WERI-Rb-1 (cell line): ENCODE data around the gene GJA1.

Experiments
- DNase-seq: peaks from one replicate; pipeline ENCODE4 v3.0.0-alpha.2; 2020
- H3K27ac ChIP-seq: fragments of 250-450 bp; sonication (Bioruptor Pico); 2 replicates; pipeline ENCODE4 v1.5.1; 2020; ENCODE audit warnings: mild to moderate bottlenecking, moderate library complexity
- H3K27me3 ChIP-seq: fragments of 250-450 bp; sonication (Bioruptor Pico); 2 replicates; pipeline ENCODE4 v1.5.1; 2021; ENCODE audit warnings: mild to moderate bottlenecking, low read depth, moderate library complexity; ENCODE audit not compliant: insufficient read depth, severe bottlenecking
- H3K36me3 ChIP-seq: fragments of 250-450 bp; sonication (Bioruptor Pico); 2 replicates; pipeline ENCODE4 v1.5.1; 2020; ENCODE audit warnings: mild to moderate bottlenecking, moderate library complexity
- H3K4me3 ChIP-seq: 2 replicates; pipeline ENCODE4 v1.5.1; 2011; ENCODE audit warnings: low read depth, mild to moderate bottlenecking, control low read depth, low read length
- H3K9me3 ChIP-seq: fragments of 250-450 bp; sonication (Bioruptor Pico); 2 replicates; pipeline ENCODE4 v1.5.1; 2021; ENCODE audit warnings: mild to moderate bottlenecking, moderate library complexity; ENCODE audit not compliant: severe bottlenecking
- CTCF ChIP-seq: IDR thresholded peaks from 2 replicates; pipeline ENCODE4 v1.5.1; 2011; ENCODE audit warnings: low read depth, mild to moderate bottlenecking, control low read depth, inconsistent platforms, low read length

GJA1 gene

GRCh38 chr6:121485359-121485811, 49.9 kb downstream of the GJA1 start:
- Histone ChIP-seq H3K36me3 (no peaks in the 10 kb centered on the region), H3K27me3 (no peaks in the 10 kb centered on the region), H3K27ac (no peak overlapping the region), H3K9me3 (no peaks in the 10 kb centered on the region), H3K4me3 (no peak overlapping the region)
- no peak for DNase-seq
- TF ChIP-seq CTCF, result no peak

DNA sequence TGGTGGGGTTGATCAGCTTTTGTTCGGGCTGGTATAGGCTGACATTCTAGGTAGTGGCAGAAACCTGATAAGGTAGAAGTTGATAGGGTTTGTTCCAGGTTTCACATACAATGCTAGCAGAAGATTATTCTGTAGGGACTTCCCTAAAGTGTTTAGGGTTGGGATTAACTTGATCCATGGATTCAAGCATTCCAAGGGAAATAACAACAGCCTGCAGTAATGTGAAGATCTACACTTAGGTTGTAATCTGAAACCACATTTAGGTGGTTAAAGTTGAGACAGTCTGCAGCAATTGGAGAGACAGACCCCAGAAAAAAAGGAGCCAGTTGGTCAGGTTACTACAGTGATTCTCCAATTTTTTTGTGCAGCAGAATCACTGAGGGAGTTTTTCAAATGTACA, 56.1 kb downstream of the GJA1 start:
- Histone ChIP-seq H3K9me3 (no peaks in the 10 kb centered on the region), H3K36me3 (no peaks in the 10 kb centered on the region), H3K27me3 (no peaks in the 10 kb centered on the region), H3K4me3 (no peak overlapping the region), H3K27ac (no peak overlapping the region)
- no peak for TF ChIP-seq CTCF
- no peak for DNase-seq

- DNase-seq, result no peak
- no peak overlapping the region for H3K27ac ChIP-seq
- no peaks in the 10 kb centered on the region for H3K36me3 ChIP-seq
- H3K4me3 ChIP-seq, result no peak overlapping the region
- H3K9me3 ChIP-seq, result no peaks in the 10 kb centered on the region
- H3K27me3 ChIP-seq, result no peaks in the 10 kb centered on the region
- no peak for TF ChIP-seq CTCF
Observed at GRCh38 chr6:121492536-121492935, 57.1 kb downstream of the GJA1 start.

GRCh38 chr6:121497970-121498375, 62.5 kb downstream of the GJA1 start:
- Histone ChIP-seq H3K36me3 (no peaks in the 10 kb centered on the region), H3K27me3 (no peaks in the 10 kb centered on the region), H3K4me3 (no peak overlapping the region), H3K9me3 (no peaks in the 10 kb centered on the region), H3K27ac (no peak overlapping the region)
- DNase-seq, result no peak
- TF ChIP-seq CTCF, result no peak

GRCh38 chr6:121498481-121499276, 63.2 kb downstream of the GJA1 start:
- no peak overlapping the region for H3K27ac ChIP-seq
- no peak overlapping the region for H3K4me3 ChIP-seq
- H3K27me3 ChIP-seq, result no peaks in the 10 kb centered on the region
- no peaks in the 10 kb centered on the region for H3K36me3 ChIP-seq
- DNase-seq, result no peak
- H3K9me3 ChIP-seq, result no peaks in the 10 kb centered on the region
- no peak for TF ChIP-seq CTCF
